ENCODE measurements around the gene WHAMM.
"Not testable (repeated sequence)": the region's sequence is repeated elsewhere in the genome, so short reads cannot be mapped to it uniquely, and the experiment has no call there.

WHAMM gene

DNA sequence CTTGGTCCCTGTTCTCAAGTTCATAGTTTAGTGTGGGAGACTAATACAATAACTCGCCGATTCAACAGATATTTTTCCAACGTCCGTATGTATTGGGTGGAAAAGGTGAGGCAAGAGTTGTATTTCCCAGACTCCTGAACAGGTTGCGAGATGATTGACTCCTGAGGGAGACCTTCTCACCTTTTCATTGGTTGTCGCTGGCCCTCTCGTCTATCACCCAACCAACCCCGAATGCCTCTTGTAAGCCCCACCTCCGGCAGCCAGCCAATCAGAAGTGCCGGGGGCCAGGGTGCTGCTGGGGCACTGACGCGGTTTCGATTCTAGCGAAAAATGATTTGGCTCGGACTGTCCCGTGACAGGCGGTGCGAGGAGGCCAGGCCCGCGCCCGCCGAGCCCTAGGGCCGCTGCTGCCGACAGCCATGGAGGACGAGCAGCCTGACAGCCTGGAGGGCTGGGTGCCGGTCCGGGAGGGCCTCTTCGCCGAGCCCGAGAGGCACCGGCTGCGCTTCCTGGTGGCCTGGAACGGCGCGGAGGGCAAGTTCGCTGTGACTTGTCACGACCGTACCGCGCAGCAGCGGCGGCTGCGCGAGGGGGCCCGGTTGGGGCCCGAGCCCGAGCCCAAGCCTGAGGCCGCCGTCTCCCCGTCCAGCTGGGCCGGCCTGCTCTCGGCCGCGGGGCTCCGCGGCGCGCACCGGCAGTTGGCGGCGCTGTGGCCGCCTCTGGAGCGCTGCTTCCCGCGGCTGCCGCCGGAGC is at the start of gene WHAMM:
TSS of gene WHAMM (plus strand) at position 321 of the 753 bp plus-strand sequence. CDS start at position 420, 99 bp downstream.
- DNase-seq (ENCODE audit: low spot score), result peak; percentile 98

GRCh38 chr15:82763361-82764116 is 45.9 kb upstream of the WHAMM start:
- no peak for DNase-seq (ENCODE audit: low spot score)

DNA sequence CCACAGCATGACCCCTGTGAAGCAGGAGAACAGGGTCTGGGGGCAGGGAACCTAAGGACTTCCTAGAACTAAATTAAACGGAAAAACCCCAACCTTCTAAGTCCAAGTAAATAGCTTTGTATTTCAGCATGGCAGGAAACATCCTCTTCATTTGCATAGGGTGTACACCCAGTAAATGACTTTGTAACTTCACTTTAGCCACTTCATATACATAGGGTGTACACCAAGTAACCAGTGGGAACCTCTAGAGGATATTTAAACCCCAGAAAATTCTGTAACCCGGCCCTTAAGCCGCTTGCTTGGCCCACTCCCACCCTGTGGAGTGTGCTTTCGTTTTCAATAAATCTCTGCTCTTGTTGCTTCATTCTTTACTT is 45.3 kb upstream of the WHAMM start:
- DNase-seq (ENCODE audit: low spot score), result no peak

- DNase-seq (ENCODE audit: low spot score), result no peak
Measured at GRCh38 chr15:82764740-82765139, 44.7 kb upstream of the WHAMM start.

- not testable (repeated sequence) for DNase-seq (ENCODE audit: low spot score)
Measured at GRCh38 chr15:82766201-82766600, 43.2 kb upstream of the WHAMM start.

DNA sequence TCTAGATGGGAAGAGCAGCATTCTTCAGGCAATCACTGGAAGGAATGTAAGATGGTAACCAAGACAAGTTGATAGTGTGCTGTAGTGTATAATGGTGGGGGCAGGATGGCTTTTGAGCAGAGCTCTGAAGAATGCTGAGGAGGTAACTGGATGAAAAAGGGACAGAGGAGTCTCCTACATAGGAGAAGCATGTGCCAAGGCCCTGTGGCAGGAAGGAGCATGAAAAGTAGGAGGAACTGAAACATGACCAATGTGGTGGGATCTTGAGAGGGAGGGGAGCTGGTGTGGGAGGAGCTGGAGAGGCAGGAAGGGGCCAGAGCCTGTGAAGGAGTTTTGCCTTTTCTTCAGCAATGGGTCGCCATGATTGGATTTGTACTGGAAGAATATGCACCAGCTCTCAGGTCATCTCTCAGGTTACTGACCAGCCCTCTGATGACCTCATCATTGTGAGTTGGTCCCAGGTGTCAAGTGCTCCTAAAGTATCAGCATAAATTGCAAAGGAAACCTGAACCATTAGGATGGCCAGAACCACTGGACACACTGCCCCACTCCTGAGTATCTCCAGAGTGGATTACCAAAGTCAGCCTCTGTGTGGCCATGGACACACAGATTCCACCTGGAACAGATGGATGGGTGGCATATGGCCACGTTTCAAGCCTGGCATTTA is 42.1 kb upstream of the WHAMM start:
- no peak for DNase-seq (ENCODE audit: low spot score)

- no peak for DNase-seq (ENCODE audit: low spot score)
Measured at GRCh38 chr15:82768414-82769054, 40.9 kb upstream of the WHAMM start.

DNA sequence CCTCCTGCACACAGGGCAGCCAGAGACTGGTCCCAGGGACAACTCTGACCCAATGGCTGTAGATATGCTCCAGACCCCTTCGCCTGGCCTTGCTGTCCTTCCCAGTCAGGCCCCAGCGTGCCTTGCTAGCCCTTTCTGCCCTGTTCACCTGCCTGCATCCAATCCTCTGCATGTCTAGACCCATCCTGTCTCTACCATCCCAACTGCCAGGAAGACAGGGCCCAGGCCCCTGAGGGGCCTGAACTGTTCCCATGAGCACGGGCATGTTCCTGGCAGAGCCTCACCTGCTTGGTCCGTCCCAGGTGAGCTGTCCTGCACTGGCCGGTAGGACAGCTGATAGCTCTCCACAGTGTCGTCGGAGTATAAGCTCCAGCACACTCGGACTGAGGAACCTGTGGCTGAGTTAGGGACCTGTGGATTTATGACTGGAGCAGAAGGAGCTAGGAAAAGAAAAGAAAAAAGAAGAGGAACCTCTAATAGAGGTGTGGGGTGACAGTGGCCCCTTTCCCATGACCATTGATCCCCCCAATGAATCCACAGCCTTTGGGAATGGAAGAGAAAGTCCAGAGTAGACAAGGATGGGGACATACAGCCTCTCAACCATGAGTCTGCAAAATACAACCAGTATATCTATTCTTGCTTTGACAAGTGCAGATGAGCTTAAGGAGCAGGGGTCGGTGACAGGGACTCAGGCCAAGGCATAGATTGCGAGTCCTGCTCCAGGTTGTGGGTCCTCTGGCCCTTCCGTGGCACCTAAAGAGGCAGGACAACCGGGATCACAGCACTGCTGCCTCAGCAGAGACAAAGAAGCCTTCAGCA is 37.4 kb upstream of the WHAMM start:
- no peak for DNase-seq (ENCODE audit: low spot score)

- DNase-seq (ENCODE audit: low spot score), result no peak
Measured at GRCh38 chr15:82774496-82774895, 34.9 kb upstream of the WHAMM start.

DNA sequence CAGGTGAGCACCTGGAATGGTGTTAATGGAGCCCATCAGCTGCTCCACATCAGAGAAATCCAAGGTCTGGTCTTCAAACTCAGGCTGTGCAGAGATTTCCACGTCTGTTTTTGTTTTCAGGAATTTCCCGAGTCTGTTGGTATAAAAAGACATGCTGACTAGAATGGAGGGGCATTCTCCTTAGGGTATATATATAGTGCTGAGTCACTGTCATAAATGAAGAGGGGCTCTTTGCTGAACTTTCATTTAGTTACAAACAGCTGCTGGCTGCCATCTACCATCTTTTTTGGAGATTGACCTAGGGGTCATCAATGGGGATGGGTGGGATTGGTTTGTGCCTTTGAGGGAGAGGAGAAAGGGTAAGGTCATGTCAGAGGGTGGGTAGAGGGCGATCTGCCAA is 30.7 kb upstream of the WHAMM start:
- no peak for DNase-seq (ENCODE audit: low spot score)

DNA sequence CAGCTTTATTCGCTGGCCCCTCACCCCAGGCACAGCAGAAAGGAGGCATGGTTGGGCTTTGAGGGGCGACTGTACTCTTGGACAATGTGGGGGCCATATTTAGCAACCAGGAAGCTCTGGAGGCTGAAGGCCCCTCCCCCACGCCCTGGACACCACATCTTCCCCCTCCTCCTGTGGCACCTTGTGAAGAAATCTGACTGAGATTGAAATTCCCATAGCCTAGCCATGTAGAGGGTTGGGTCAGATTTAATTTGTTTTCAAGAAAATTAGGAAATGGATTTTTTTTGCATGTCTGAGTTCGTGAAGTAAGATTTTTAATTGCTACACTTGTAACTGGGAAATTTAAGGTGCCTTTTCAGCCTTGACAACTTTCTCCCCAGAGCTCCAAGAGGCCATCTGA is 28.1 kb upstream of the WHAMM start:
- no peak for DNase-seq (ENCODE audit: low spot score)

DNA sequence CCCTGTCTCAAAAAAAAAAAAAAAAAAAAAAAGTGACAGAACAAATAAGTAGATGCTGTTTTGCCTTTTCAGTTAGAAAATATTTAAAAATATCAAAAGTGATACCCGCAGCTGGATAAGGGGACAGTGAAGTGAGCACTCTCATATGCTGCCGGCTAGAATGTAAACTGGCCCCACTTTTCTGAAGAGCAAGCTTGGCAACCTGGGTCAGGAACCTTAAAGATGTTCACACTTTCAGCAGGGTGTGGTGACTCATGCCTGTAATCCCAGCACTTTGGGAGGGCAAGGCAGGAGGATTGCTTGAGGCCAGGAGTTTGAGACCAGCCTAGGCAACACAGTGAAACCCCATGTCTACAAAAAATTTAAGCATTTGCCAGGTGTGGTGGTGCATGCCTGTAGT is 20.9 kb upstream of the WHAMM start:
- no peak for DNase-seq (ENCODE audit: low spot score)

- no peak for DNase-seq (ENCODE audit: low spot score)
Measured at GRCh38 chr15:82789491-82789890, 19.9 kb upstream of the WHAMM start.

DNA sequence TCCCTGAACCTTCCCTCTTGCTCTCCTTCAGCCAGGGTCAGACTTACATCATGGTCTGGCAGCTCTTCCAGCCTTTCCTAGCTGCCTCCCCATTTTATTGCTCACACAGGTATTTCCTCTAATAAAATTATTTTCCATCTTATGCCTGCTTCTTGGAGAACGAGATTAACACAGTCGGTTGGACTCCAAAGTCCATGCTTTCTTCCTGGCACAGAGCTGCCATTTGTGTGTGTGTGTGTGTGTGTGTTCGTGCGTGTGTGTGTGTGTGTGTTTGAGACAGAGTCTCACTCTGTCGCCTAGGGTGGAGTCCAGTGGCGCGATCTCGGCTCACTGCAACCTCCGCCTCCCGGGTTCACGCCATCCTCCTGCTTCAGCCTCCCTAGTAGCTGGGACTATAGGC is 19.1 kb upstream of the WHAMM start:
- DNase-seq (ENCODE audit: low spot score), result no peak

DNA sequence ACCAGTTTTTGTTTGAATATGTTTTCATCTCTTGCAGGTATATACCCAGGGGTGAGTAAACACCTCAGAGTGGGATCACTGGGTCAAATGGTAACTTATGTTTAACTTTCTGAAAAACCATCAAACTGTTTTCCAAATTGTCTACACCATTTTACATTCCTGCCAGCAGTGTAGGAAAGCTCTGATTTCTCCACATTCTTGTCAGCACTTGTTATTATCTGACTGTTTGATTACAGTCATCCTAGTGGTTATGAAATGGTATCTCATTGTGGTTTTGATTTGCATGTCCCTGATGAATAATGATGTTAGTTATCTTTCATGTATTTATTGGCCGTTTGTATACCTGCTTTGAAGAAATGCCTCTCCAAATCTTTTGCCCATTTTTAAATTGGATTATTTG is 17.4 kb upstream of the WHAMM start:
- DNase-seq (ENCODE audit: low spot score), result no peak

DNA sequence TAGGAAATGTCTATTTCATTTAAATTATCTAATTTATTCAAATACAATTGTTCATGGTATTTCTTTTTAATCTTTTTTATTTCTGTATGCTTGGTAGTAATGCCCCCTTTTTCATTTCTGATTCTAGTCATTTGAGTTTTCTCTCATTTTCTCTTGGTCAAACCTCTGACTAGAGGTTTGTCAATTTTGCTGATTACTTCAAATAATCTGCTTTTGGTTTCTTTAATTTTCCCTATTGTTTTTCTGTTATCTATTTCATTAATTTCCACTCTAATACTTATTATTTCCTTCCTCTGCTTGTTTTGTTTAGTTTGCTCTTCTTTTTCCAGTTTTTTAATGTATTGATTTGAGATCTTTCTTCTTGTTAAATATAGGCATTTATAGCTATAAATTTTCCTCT is 15.7 kb upstream of the WHAMM start:
- DNase-seq (ENCODE audit: low spot score), result no peak

DNA sequence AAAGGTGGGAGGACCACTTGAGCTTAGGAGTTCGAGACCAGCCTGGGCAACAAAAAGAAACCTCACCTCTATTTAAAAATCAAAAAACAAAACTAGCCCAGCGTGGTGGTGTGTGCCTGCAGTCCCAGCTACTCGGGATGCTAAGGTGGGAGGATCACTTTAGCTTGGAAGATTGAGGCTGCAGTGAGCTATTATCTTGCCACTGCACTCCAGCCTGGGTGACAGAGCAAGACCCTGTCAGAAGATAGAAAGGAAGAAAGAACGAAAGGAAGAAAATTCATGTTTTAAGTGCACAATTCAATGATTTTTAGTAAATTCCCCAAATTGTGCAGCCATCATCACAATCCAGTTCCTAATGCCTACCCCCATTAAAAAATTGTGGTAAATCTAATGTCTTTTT is 11.3 kb upstream of the WHAMM start:
- no peak for DNase-seq (ENCODE audit: low spot score)

GRCh38 chr15:82798531-82799166 is 10.8 kb upstream of the WHAMM start:
- no peak for DNase-seq (ENCODE audit: low spot score)

DNA sequence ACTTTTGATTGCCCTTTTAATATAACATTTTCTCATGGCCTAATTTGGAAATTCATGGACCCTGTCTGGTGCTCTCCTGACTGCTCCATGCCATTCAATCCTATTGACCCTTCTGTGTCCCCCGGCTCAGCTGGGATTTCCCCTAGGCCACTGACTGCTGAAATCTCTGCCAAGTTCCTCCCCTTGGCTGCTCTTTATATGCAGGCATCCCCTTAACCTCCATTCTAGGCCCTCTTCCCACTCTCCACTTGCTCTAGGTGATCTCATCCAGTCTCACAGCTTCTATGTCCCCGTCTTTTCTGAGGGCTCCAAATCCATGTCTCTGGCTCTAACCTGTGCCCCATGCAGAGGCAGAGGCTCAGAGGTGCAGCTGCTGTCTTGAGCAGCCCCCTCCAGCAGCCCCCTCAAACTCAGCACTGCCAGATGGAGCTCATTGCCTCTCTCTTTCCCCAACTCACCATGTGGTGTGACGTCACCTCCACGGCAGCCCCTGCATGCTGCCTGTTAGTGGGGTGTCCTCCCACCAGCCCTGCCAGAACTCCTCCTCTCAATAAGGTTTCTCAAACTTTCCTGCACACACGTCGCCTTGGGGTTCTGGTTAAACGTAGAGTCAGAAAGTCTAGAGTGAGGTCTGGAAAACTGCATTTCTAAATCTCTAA is 10.1 kb upstream of the WHAMM start:
- DNase-seq (ENCODE audit: low spot score), result no peak

- no peak for DNase-seq (ENCODE audit: low spot score)
Measured at GRCh38 chr15:82802497-82802896, 6.9 kb upstream of the WHAMM start.
